OCI-LY1 (cell line): Measurements from ENCODE around the gene GBF1.
"Not testable (repeated sequence)": the region's sequence is repeated elsewhere in the genome, so short reads cannot be mapped to it uniquely, and the experiment has no call there.

Experiments used
- CTCF ChIP-seq: fragments of 200-600 bp; sonication (generic), shearing (Covaris generic); IDR thresholded peaks from 2 replicates; pipeline ENCODE4 v1.5.1; 2017; ENCODE audit warnings: mild to moderate bottlenecking, antibody characterized with exemption, low read length, moderate library complexity, mixed read lengths
- EZH2 ChIP-seq: fragments of 200-600 bp; sonication (generic), shearing (Covaris generic); IDR thresholded peaks from 2 replicates; pipeline ENCODE4 v1.8.0; 2017; ENCODE audit warnings: borderline replicate concordance, mixed run types, mild to moderate bottlenecking, antibody characterized with exemption, low read length, moderate library complexity, mixed read lengths

DNA sequence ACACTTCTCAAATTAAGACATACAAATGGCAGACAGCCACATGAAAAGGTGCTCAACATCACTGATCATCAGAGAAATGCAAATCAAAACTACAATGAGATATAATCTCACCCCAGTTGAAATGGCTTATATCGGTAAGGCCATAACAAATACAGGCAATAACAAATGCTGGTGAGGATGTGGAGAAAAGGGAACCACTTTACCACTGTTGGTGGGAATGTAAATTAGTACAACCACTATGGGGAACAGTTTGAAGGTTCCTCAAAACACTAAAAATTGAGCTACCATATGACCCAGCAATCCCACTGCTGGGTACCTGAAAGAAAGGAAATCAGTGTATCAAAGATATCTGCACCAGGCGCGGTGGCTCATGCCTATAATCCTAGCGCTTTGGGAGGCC lies 31.7 kb upstream of the GBF1 start:
- not testable (repeated sequence) for TF ChIP-seq CTCF, EZH2
